ENCODE results near the gene ANKS1B.

The ANKS1B gene

GRCh38 chr12:99176871-99177270, 807.9 kb downstream of the ANKS1B start:
- Histone ChIP-seq H3K27me3 (ENCODE audit: insufficient read depth, low read length) (no peaks in the 10 kb centered on the region), H3K27ac (ENCODE audit: low read depth, low read length) (no peak overlapping the region)
- 97% methylated on average over 3 of the region's 4 CpGs for WGBS

GRCh38 chr12:99170461-99170860, 814.3 kb downstream of the ANKS1B start:
- H3K36me3 ChIP-seq (ENCODE audit: insufficient read depth, low read length): no peaks in the 10 kb centered on the region
- no peaks in the 10 kb centered on the region for H3K9me3 ChIP-seq (ENCODE audit: insufficient read depth, low read depth, low read length)
- no peaks in the 10 kb centered on the region for H3K4me1 ChIP-seq (ENCODE audit: insufficient read depth, low read length)
- 91% methylated on average over 4 of the region's 5 CpGs for WGBS
- no peaks in the 10 kb centered on the region for H3K27me3 ChIP-seq (ENCODE audit: insufficient read depth, low read length)
- H3K9ac ChIP-seq (ENCODE audit: low read depth, low read length): no peak overlapping the region
- H3K27ac ChIP-seq (ENCODE audit: low read depth, low read length): no peak overlapping the region
- no peak overlapping the region for H3K4me3 ChIP-seq (ENCODE audit: low read length)

More at GRCh38 chr12:99176871-99177270, 807.9 kb downstream of the ANKS1B start:
- H3K4me3 ChIP-seq (ENCODE audit: low read length): no peak overlapping the region
- no peaks in the 10 kb centered on the region for H3K4me1 ChIP-seq (ENCODE audit: insufficient read depth, low read length)
- no peaks in the 10 kb centered on the region for H3K36me3 ChIP-seq (ENCODE audit: insufficient read depth, low read length)
- H3K9ac ChIP-seq (ENCODE audit: low read depth, low read length): no peak overlapping the region
- H3K9me3 ChIP-seq (ENCODE audit: insufficient read depth, low read depth, low read length): no peaks in the 10 kb centered on the region

GRCh38 chr12:99170037-99170436, 814.7 kb downstream of the ANKS1B start:
- WGBS: 88% methylated on average over 2 of the region's 2 CpGs
- no peaks in the 10 kb centered on the region for H3K4me1 ChIP-seq (ENCODE audit: insufficient read depth, low read length)

GRCh38 chr12:99157946-99158345, 826.8 kb downstream of the ANKS1B start:
- no peak overlapping the region for H3K27ac ChIP-seq (ENCODE audit: low read depth, low read length)
- H3K27me3 ChIP-seq (ENCODE audit: insufficient read depth, low read length): no peaks in the 10 kb centered on the region
- peaks cover 24% of the 10 kb centered on the region for H3K4me1 ChIP-seq (ENCODE audit: insufficient read depth, low read length)
- H3K9ac ChIP-seq (ENCODE audit: low read depth, low read length): no peak overlapping the region
- no peak overlapping the region for H3K4me3 ChIP-seq (ENCODE audit: low read length)
- H3K9me3 ChIP-seq (ENCODE audit: insufficient read depth, low read depth, low read length): 0 out of 2 replicates have a peak, but pooled peaks cover 4% of the 10 kb centered on the region
- no peaks in the 10 kb centered on the region for H3K36me3 ChIP-seq (ENCODE audit: insufficient read depth, low read length)
- WGBS: 100% methylated on average over 1 of the region's 1 CpG

More at GRCh38 chr12:99170037-99170436, 814.7 kb downstream of the ANKS1B start:
- Histone ChIP-seq H3K9ac (ENCODE audit: low read depth, low read length) (no peak overlapping the region), H3K4me3 (ENCODE audit: low read length) (no peak overlapping the region), H3K27ac (ENCODE audit: low read depth, low read length) (no peak overlapping the region), H3K36me3 (ENCODE audit: insufficient read depth, low read length) (no peaks in the 10 kb centered on the region), H3K9me3 (ENCODE audit: insufficient read depth, low read depth, low read length) (no peaks in the 10 kb centered on the region), H3K27me3 (ENCODE audit: insufficient read depth, low read length) (no peaks in the 10 kb centered on the region)

- WGBS: 31% methylated on average over 5 of the region's 6 CpGs
- Histone ChIP-seq H3K9me3 (ENCODE audit: insufficient read depth, low read depth, low read length) (0 out of 2 replicates have a peak, but pooled peaks cover 4% of the 10 kb centered on the region), H3K36me3 (ENCODE audit: insufficient read depth, low read length) (no peaks in the 10 kb centered on the region), H3K4me1 (ENCODE audit: insufficient read depth, low read length) (peaks cover 24% of the 10 kb centered on the region), H3K9ac (ENCODE audit: low read depth, low read length) (peak overlapping the region; percentile 38; the same call in 1 of the 2 replicates), H3K27me3 (ENCODE audit: insufficient read depth, low read length) (no peaks in the 10 kb centered on the region), H3K27ac (ENCODE audit: low read depth, low read length) (peak overlapping the region; percentile 5; the same call in 1 of the 2 replicates), H3K4me3 (ENCODE audit: low read length) (peak overlapping the region; percentile 22)
These were observed 829.8 kb downstream of the ANKS1B start for GRCh38 chr12:99154983-99155336.

GRCh38 chr12:99154216-99154982, 830.3 kb downstream of the ANKS1B start:
- H3K36me3 ChIP-seq (ENCODE audit: insufficient read depth, low read length): no peaks in the 10 kb centered on the region
- peaks cover 24% of the 10 kb centered on the region for H3K4me1 ChIP-seq (ENCODE audit: insufficient read depth, low read length)
- no peaks in the 10 kb centered on the region for H3K27me3 ChIP-seq (ENCODE audit: insufficient read depth, low read length)
- H3K9me3 ChIP-seq (ENCODE audit: insufficient read depth, low read depth, low read length): 0 out of 2 replicates have a peak, but pooled peaks cover 4% of the 10 kb centered on the region
- WGBS: 78% methylated on average over 17 of the region's 17 CpGs
- H3K4me3 ChIP-seq (ENCODE audit: low read length): peak overlapping the region; percentile 22
- no peak overlapping the region; the same call in 1 of the 2 replicates for H3K27ac ChIP-seq (ENCODE audit: low read depth, low read length)
- peak overlapping the region; percentile 38; the same call in 1 of the 2 replicates for H3K9ac ChIP-seq (ENCODE audit: low read depth, low read length)

- H3K9ac ChIP-seq (ENCODE audit: low read depth, low read length): no peak overlapping the region
- 79% methylated on average over 3 of the region's 3 CpGs for WGBS
- H3K4me1 ChIP-seq (ENCODE audit: insufficient read depth, low read length): peaks cover 24% of the 10 kb centered on the region
- H3K36me3 ChIP-seq (ENCODE audit: insufficient read depth, low read length): no peaks in the 10 kb centered on the region
- no peaks in the 10 kb centered on the region for H3K9me3 ChIP-seq (ENCODE audit: insufficient read depth, low read depth, low read length)
- H3K27me3 ChIP-seq (ENCODE audit: insufficient read depth, low read length): no peaks in the 10 kb centered on the region
- no peak overlapping the region for H3K4me3 ChIP-seq (ENCODE audit: low read length)
- H3K27ac ChIP-seq (ENCODE audit: low read depth, low read length): no peak overlapping the region
These were observed 831.4 kb downstream of the ANKS1B start for GRCh38 chr12:99153293-99153692.

GRCh38 chr12:99152337-99152736, 832.4 kb downstream of the ANKS1B start:
- H3K9ac ChIP-seq (ENCODE audit: low read depth, low read length): no peak overlapping the region
- H3K27me3 ChIP-seq (ENCODE audit: insufficient read depth, low read length): no peaks in the 10 kb centered on the region
- H3K4me1 ChIP-seq (ENCODE audit: insufficient read depth, low read length): peaks cover 24% of the 10 kb centered on the region
- H3K9me3 ChIP-seq (ENCODE audit: insufficient read depth, low read depth, low read length): no peaks in the 10 kb centered on the region
- no peak overlapping the region for H3K27ac ChIP-seq (ENCODE audit: low read depth, low read length)
- 83% methylated on average over 2 of the region's 2 CpGs for WGBS
- no peaks in the 10 kb centered on the region for H3K36me3 ChIP-seq (ENCODE audit: insufficient read depth, low read length)
- H3K4me3 ChIP-seq (ENCODE audit: low read length): no peak overlapping the region

- H3K4me1 ChIP-seq (ENCODE audit: insufficient read depth, low read length): peaks cover 24% of the 10 kb centered on the region
- no peaks in the 10 kb centered on the region for H3K9me3 ChIP-seq (ENCODE audit: insufficient read depth, low read depth, low read length)
- no peak overlapping the region for H3K4me3 ChIP-seq (ENCODE audit: low read length)
- H3K9ac ChIP-seq (ENCODE audit: low read depth, low read length): no peak overlapping the region
- H3K27me3 ChIP-seq (ENCODE audit: insufficient read depth, low read length): no peaks in the 10 kb centered on the region
- no peaks in the 10 kb centered on the region for H3K36me3 ChIP-seq (ENCODE audit: insufficient read depth, low read length)
- H3K27ac ChIP-seq (ENCODE audit: low read depth, low read length): no peak overlapping the region
These were observed 833.0 kb downstream of the ANKS1B start for GRCh38 chr12:99151744-99152143.

- WGBS: 92% methylated on average over 2 of the region's 2 CpGs
These were observed 837.6 kb downstream of the ANKS1B start for GRCh38 chr12:99147130-99147529.

GRCh38 chr12:99146730-99147129, 838.0 kb downstream of the ANKS1B start:
- Histone ChIP-seq H3K9me3 (ENCODE audit: insufficient read depth, low read depth, low read length) (peaks cover 16% of the 10 kb centered on the region; the same call in 1 of the 2 replicates), H3K27me3 (ENCODE audit: insufficient read depth, low read length) (no peaks in the 10 kb centered on the region), H3K36me3 (ENCODE audit: insufficient read depth, low read length) (no peaks in the 10 kb centered on the region), H3K4me1 (ENCODE audit: insufficient read depth, low read length) (no peaks in the 10 kb centered on the region; the same call in 1 of the 2 replicates), H3K27ac (ENCODE audit: low read depth, low read length) (no peak overlapping the region), H3K4me3 (ENCODE audit: low read length) (no peak overlapping the region), H3K9ac (ENCODE audit: low read depth, low read length) (no peak overlapping the region)
- WGBS: 94% methylated on average over 5 of the region's 5 CpGs

More at GRCh38 chr12:99147130-99147529, 837.6 kb downstream of the ANKS1B start:
- H3K27ac ChIP-seq (ENCODE audit: low read depth, low read length): no peak overlapping the region
- no peaks in the 10 kb centered on the region; the same call in 1 of the 2 replicates for H3K4me1 ChIP-seq (ENCODE audit: insufficient read depth, low read length)
- H3K36me3 ChIP-seq (ENCODE audit: insufficient read depth, low read length): no peaks in the 10 kb centered on the region
- no peaks in the 10 kb centered on the region for H3K27me3 ChIP-seq (ENCODE audit: insufficient read depth, low read length)
- no peak overlapping the region for H3K4me3 ChIP-seq (ENCODE audit: low read length)
- peaks cover 16% of the 10 kb centered on the region; the same call in 1 of the 2 replicates for H3K9me3 ChIP-seq (ENCODE audit: insufficient read depth, low read depth, low read length)
- no peak overlapping the region for H3K9ac ChIP-seq (ENCODE audit: low read depth, low read length)
